CD4-positive, alpha-beta T cell treated with Interleukin-6 at 100 ng/mL for 8 hours (primary cell): ENCODE results near the gene OR2V2.
"Not testable (repeated sequence)": the region's sequence is repeated elsewhere in the genome, so short reads cannot be mapped to it uniquely, and the experiment has no call there.

ENCODE experiments used
- DNase-seq: peaks from one replicate; pipeline ENCODE4 v3.0.0-alpha.2; 2020; ENCODE audit warnings: mixed read lengths, low spot score

Gene OR2V2

GRCh38 chr5:181145133-181145532 lies 2.3 kb upstream of the OR2V2 start:
- DNase-seq = no peak

DNA sequence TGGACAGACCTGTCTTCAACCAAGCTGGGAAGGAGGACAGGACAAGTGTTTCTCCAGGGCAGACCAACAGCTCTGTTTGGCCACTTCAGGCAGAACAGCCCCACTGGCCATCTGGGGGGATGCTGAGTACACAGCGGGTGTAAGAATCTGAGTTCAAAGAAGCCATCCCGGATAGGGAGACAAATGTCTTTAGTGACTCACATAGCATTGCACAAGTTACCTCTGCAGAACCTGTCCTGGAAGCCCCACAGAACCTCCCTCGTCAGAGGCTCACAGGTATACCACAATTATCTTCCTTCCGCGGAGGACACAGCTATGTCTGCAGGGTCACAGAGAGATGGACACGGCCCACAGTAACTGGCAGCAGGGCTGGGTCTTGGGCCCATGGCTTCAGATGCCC lies 2.0 kb downstream of the OR2V2 start:
- DNase-seq = no peak

DNA sequence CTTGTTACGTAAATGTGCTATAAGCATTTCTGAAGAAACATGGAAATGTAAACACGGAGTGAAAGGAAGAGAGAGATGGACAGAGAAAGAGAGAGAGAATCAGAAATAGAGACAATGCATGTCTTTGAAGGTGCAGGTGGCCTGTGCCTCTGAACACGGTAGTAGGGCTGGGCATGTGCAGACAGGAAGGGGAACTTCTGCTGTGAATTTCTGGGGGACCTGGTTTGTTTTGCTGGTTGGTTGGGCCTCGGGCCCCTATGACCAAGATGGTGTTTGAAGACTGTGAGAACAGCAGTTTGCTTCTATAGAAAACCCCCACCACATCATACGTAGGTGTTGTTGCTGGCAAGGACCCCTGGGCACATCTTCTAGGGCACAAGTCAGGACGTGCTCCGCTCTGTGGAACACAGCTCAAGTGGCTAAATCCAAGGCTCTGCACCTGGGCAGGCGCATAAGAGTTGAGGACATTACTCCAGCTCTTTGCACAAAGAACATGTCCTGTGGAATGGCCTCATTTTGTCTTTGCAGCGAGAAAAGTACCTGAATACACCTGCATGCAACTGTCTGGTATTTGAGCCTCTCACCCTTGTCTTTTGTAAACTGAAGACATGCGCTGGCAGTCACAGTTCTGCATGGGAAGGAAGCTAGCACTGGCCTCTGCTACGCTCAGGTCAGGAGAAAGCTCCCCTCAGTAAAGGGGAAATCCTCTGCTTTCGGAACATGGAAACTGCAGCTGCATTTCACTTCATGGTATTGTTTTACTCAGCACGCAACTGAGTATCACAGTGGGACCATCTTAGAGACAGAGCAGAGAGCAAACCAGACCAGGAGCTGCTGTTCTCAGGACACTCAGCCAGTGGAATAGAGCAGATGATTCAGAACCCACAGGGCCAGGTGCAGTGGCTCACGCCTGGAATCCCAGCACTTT lies 2.7 kb downstream of the OR2V2 start:
- no peak for DNase-seq

GRCh38 chr5:181151146-181151545 lies 3.8 kb downstream of the OR2V2 start:
- no peak for DNase-seq

DNA sequence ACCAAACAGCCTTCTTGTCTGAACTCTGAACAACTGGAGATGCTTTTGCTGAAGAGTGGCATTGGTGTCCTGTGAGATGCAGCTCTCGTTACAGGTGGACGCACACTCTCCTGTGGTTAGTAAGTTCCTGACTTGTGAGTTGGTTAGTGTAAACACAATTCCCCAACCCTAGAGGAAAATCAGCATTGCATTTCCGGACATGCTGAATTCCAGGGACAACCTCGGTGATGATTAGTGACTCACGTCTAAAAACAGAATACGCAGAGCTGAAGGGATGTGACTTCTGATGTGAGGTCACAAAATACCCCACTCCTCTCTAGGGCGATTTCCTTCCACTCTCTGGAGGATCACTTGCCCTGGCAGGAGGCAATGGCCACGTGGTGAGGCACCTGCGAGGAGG lies 5.0 kb downstream of the OR2V2 start:
- DNase-seq = no peak

DNA sequence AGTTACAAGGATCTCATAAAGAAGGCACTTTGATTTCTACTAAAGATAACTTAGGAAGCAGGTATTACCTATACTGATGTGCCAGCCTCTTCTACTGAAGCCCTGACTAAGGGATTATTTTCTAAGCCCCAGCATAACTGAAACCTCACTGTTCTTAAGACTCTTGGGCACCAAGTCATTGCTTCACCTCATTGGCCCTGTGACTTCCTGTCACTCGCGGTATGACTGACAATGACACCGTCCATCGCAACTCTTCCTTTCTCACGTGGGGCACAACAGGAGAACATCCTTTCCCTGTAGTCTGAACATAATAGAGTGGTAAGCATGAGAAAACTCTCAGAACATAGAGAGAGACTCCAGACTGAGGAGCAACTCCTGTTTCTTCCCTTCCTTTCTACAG lies 6.4 kb downstream of the OR2V2 start:
- DNase-seq = no peak

DNA sequence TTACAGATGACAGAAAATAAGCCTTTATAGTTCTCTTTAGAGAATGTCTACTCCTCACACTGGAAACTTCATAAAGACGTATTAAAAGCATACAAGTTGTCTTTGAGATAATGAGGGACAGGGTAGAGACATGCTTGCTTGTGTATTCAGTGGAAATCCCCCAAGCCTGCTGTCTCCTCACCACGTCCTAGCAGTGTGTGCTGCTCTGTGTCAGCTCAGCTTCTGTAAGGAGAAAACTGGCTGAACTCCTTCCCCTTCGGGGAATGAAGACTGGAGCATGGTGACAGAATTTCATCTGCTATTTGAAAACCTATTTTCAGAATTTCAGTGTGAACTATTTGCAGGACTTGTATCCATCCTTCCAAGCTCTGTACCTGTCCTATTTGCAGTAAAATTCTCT lies 9.4 kb downstream of the OR2V2 start:
- DNase-seq = no peak

DNA sequence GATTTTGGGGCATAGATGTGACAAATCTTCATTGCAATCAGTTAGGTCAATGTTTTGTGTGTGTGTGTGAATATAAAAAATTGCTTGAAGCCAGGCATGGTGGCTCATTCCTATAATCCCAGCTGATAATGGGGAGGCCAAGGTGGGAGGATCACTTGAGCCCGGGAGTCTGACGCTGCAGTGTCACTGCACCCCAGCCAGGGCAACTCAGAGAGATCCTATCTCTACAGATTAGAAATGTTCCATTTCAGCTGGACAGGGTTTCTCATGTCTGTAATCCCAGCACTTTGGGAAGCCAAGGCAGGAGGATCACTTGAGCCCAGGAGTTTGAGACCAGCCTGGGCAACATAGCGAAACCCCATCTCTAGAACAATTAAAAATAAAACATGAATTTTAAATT lies 11.5 kb downstream of the OR2V2 start:
- no peak for DNase-seq

DNA sequence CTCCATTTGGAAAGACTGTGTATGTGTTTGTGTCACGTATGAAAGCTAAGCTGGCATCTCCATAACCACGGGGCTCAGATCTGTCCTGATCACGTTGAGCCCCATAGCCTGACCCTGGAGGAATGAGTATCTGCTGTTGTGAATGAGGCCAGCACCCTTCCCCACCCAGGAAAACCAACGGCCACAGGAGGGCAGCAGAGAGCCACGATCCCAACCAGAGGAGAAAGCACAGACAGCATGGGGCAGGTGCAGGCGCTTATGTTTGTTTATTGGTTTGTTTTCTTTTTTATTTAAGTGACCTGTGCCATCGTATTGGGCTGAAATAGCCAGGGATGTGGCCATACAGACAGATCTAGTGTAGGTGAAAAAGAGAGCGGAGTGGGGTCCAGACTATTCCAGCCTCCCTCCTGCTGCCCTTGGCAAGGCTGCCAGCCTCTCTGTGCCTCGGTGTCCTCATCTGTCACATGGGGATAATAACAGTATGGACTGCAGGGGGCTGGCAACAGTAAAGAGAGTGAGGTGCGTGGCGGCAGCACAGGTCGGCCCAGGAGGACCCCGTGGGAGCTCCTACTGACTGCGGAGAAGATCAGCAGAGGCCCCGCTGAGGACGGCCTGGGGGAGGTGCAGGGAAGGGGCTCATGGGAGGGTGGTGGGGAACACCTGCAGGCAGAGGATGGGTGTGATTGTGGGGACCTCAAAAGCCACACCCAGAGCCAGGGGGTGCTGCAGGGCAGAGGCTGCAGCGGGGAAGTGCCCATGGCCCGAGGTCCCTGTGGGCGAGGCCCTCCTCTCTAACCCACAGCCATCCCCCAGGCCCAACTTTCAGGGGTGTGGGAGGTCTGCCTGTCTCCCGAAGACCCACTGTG lies 12.1 kb downstream of the OR2V2 start:
- peak; percentile 82 for DNase-seq

GRCh38 chr5:181160152-181160754 lies 12.9 kb downstream of the OR2V2 start:
- DNase-seq = peak; percentile 28

DNA sequence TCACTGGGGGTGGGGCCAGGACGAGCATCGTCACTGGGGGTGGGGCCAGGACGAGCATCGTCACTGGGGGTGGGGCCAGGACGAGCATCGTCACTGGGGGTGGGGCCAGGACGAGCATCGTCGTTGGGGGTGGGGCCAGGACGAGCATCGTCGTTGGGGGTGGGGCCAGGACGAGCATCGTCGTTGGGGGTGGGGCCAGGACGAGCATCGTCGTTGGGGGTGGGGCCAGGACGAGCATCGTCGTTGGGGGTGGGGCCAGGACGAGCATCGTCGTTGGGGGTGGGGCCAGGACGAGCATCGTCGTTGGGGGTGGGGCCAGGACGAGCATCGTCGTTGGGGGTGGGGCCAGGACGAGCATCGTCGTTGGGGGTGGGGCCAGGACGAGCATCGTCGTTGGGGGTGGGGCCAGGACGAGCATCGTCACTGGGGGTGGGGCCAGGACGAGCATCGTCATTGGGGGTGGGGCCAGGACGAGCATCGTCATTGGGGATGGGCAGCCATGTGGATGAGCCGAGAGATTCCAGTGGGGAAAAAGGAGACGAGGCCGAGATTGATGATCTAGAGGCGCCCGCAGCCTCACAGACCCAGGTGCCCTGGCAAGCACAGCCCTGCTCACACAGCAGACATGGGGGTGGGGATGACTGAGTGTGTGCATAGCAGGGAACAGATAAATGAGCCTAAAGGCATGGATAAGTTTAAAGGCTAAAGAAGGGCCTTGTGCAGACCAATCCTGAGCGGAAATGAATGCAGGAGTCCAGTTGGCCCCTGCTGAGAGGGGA lies 13.6 kb downstream of the OR2V2 start:
- DNase-seq = not testable (repeated sequence)

GRCh38 chr5:181161534-181162175 lies 14.3 kb downstream of the OR2V2 start:
- no peak for DNase-seq

GRCh38 chr5:181163487-181164075 lies 16.2 kb downstream of the OR2V2 start:
- no peak for DNase-seq

DNA sequence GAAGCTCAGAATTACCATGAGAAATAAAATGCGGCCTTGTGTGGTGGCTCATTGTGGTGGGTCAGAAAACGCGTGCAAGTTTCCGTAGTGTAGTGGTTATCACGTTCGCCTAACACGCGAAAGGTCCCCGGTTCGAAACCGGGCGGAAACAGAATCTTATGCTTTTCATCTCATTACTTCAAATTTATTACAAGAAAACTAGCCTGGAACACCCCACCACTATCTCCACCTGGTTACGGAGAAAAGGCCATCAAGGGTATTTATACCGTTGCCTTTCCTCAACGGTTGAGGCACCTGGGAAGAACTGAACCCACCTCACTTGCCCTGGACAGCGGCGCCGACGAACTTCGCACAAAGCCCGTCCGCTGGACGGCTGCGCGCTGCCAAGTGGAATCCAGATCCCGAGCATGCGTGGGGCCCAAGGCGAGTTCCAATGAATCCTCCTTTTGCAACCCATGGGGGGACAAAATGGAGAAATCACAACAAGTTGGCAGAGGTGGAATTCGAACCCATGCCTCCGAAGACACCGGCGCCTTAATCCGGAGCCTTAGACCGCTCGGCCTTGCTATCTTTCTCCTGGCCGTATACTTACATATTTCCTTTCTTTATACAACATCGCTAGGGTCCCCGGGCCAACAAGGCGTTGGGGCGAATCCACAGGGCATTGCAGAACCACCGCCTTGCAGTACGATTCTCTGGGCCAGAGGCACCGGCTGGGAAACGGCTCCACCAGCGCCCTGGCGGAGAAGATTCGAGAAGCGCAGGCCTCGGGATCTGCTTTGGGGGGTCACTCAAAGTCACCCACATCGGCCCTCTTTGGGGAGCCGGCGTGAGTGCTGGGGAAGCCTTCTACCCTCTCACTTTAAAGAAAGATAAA lies 16.9 kb downstream of the OR2V2 start:
- no peak for DNase-seq

- no peak for DNase-seq
Observed at GRCh38 chr5:181166812-181167733, 19.7 kb downstream of the OR2V2 start.

DNA sequence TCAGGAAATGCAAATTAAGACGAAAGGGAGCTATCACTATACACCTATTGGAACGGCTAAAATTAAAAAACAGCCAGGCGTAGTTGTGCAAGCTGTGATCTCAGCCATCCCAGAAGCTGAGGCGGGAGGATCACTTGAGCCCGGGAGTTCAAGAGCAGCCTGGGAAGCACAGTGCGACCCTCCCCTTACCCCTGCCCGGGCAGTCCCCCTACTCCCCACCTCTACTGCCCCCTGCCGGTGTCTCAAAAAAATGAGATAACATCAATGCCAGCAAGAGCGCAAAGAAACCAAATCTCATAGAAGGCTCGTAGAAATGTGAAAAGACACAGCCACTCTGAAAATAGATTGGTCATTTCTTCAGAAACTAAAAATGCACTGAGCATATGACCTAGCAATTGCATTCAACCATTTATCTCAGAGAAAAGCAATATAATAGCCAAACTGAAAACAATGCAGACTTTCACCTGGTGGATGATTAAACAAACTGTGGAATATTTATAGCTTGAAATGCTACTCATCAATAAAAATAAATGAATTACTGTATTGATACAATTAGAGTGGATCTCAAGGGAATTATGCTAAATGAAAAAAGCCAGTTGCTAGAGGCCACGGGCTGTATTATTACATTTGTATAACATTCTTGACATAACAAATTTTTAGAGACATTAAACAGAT lies 20.6 kb downstream of the OR2V2 start:
- DNase-seq = no peak

DNA sequence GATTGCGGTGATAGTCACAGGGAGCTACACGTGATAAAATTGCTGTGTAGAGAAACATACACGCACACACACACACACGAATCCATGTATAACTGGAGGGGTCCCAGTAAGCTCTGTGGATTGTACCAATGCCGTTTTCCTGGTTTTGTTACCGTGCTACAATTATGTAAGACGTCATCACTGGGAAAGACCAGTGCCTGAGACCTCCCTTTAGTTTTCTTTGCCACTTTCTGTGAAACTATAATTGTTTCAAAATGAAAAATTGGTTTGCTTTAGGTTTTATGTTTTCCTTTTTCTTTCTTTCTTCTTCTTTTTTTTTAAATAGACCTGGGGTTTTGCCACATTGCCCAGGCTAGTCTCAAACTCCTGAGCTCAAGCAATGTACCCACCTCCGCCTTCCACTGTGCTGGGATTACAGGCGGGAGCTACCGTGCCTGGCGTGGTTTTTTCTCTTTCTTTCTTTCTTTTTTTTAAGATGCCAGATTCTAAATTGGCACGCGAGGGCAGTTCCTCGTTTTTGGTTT lies 21.3 kb downstream of the OR2V2 start:
- DNase-seq = no peak
